Erythroblast (primary cell): Measurements from ENCODE around the gene TRAPPC5.
"Not testable (repeated sequence)": the region's sequence is repeated elsewhere in the genome, so short reads cannot be mapped to it uniquely, and the experiment has no call there.

Experiments
- DNase-seq, 2 experiments: peaks; one replicate each; lab custom pipeline; 2025; lab: John Stamatoyannopoulos, UW
- GATA1 ChIP-seq: IDR thresholded peaks from 2 replicates; pipeline ENCODE4 v1.6.1; 2011; ENCODE audit warnings: low read depth, mild to moderate bottlenecking, control low read depth, low read length, moderate library complexity
- POLR2A ChIP-seq: IDR thresholded peaks from 2 replicates; pipeline ENCODE4 v1.6.1; 2011; ENCODE audit warnings: mild to moderate bottlenecking, low read length

TRAPPC5 gene

GRCh38 chr19:7641290-7642276, 39.0 kb upstream of the TRAPPC5 start:
- DNase-seq = no peak
- TF ChIP-seq POLR2A (no peak), GATA1 (no peak)

DNA sequence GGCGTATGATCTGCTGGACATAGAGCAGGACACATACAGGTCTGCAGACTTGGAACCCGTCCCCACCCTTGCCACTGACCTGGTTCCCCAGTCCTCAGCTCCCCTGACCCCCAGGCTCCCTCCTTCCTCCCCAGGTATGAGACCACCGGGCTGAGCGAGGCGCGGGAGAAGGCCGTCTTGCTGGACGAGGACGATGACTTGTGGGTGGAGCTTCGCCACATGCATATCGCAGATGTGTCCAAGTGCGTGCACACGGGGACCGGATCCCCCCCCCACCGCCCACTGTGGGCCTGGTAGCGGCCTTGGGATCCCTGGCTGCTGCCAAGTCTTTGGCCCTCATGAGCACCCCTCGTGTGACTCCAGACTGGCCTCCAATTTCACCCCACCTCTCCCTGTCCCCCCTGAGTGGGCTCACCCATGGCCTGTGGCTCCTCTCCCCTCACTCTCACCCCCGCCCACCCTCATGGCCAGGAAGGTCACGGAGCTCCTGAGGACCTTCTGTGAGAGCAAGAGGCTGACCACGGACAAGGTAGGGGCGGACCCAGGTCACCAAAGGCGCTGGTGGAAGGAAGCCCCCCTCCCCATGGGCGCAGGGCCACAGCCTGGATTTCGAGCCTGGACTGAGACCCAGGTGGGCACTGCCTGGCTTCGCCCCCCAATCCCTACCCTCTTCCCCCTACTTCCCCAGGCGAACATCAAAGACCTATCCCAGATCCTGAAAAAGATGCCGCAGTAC, 38.2 kb upstream of the TRAPPC5 start:
- TF ChIP-seq POLR2A = no peak
- TF ChIP-seq GATA1 = no peak

DNA sequence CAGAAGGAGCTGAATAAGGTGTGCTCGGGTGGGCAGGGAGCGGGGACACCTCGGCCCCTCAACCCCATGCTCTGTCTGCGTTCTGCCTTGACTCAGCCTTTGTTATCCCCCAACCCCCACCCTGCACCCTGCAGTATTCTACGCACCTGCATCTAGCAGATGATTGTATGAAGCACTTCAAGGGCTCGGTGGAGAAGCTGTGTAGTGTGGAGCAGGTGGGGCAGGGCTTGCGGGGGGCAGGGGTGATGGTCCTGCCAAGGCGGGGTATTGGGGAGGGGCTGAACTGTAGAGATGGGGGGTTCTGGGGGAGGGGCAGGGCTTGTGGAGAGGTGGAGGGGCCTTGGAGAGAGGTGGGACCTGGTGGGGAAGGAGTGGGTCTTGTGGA, 37.6 kb upstream of the TRAPPC5 start:
- no peak for TF ChIP-seq POLR2A
- TF ChIP-seq GATA1 = no peak
- DNase-seq = no peak

More for the DNA sequence above, 38.2 kb upstream of the TRAPPC5 start:
- DNase-seq = no peak

DNA sequence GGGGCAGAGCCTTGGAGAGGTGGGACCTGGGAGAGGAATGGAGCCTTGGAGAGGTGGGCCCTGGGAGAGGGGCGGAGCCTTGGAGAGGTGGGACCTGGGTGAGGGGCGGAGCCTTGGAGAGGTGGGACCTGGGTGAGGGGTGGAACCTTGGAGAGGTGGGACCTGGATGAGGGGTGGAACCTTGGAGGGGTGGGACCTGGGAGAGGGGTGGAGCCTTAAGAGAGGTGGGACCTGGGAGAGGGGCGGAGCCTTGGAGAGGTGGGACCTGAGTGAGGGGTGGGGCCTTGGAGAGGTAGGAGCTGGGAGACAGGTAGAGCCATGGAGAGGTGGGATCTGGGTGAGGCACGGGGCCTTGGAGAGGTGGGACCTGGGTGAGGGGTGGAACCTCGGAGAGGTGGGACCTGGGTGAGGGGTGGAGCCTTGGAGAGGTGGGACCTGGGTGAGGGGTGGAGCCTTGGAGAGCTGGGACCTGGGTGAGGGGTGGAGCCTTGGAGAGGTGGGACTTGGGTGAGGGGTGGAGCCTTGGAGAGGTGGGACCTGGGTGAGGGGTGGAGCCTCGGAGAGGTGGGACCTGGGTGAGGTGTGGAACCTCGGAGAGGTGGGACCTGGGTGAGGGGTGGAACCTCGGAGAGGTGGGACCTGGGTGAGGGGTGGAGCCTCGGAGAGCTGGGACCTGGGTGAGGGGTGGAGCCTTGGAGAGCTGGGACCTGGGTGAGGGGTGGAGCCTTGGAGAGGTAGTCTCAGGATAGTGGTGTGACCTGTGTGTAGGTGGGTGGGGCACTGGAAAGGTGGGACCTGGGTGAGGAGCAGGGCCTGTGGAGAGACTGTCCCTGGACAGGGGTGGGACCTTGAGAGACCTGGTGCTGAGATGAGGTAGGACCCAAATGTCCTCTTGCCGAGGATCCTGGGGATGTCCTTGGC, 36.7 kb upstream of the TRAPPC5 start:
- not testable (repeated sequence) for DNase-seq

GRCh38 chr19:7644550-7644877, 36.1 kb upstream of the TRAPPC5 start:
- DNase-seq = no peak

DNA sequence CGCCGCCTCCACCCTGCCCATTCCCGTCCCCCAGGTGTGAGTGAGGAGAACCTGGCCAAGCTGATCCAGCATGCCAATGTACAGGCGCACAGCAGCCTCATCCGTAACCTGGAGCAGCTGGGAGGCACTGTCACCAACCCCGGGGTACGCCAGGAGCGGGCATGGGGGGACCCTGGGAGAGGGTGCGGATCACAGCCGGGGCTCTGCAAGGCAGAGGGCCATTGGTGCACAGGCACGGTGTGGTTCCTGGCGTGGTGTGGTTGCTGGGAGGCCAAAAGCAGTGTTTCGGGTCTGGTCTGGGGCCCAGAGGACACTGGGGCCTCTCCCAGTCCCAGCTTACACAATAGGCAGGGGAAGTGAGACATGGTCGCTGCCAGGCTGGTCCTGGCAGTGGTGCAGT, 35.5 kb upstream of the TRAPPC5 start:
- no peak for TF ChIP-seq POLR2A
- no peak for TF ChIP-seq GATA1
- DNase-seq = no peak

More at GRCh38 chr19:7644550-7644877, 36.1 kb upstream of the TRAPPC5 start:
- no peak for TF ChIP-seq GATA1
- TF ChIP-seq POLR2A = no peak

- DNase-seq = no peak
- TF ChIP-seq GATA1 (no peak), POLR2A (no peak)
Observed at GRCh38 chr19:7645656-7646425, 34.8 kb upstream of the TRAPPC5 start.

DNA sequence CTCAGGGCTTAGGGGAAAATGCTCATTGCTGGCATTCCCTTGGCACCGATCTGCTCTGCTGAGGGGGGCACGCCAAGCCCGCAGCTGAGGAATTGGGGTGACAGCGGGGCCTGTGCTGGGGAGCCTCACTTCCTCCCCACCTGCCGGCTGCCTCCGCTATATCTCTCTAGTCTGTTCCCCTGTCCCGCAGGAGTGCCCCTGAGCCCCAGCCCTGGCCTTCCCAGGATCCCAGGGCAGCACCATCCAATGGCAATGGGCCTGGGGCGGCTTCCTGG, 34.3 kb upstream of the TRAPPC5 start:
- DNase-seq = no peak
- TF ChIP-seq GATA1 = no peak
- TF ChIP-seq POLR2A = no peak

DNA sequence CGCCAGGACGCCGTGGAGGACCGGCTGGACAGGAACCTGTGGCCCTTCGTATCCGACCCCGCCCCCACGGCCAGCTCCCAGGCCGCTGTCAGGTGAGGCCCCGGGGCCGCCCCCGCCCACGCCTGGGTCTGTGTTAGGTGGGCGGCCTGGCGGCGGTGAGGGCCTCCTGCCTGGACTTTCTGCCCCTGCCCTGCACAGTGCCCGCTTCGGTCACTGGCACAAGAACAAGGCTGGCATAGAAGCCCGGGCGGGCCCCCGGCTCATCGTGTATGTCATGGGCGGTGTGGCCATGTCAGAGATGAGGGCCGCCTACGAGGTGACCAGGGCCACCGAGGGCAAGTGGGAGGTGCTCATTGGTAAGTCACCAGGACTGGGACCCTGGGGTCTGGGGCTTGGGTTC, 33.5 kb upstream of the TRAPPC5 start:
- no peak for DNase-seq

GRCh38 chr19:7648265-7649014, 32.2 kb upstream of the TRAPPC5 start:
- TF ChIP-seq GATA1 (no peak), POLR2A (peak; percentile 18)
- DNase-seq = peak in 1 of 2 experiments; percentile 49

More for the DNA sequence above, 33.5 kb upstream of the TRAPPC5 start:
- TF ChIP-seq POLR2A (no peak), GATA1 (no peak)

DNA sequence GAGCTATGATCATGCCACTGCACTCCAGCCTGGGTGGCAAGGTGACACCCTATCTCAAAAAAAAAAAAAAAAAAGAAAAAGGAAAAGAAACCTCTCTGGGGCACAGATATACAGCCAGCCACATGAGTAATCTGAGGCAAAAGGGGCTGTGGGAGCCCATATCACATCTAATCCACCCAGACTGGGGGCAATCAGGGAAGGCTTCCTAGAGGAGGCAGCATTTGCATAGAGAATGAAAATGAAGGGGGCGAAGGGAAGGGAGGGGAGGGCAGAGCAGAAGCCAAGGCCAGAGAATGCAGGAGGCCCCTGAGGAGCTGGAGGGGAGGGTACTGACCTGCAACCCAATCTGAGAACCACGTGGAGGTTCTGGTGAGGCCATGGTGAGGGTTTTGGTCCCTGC, 30.5 kb upstream of the TRAPPC5 start:
- no peak for DNase-seq
- no peak for TF ChIP-seq POLR2A
- TF ChIP-seq GATA1 = no peak

DNA sequence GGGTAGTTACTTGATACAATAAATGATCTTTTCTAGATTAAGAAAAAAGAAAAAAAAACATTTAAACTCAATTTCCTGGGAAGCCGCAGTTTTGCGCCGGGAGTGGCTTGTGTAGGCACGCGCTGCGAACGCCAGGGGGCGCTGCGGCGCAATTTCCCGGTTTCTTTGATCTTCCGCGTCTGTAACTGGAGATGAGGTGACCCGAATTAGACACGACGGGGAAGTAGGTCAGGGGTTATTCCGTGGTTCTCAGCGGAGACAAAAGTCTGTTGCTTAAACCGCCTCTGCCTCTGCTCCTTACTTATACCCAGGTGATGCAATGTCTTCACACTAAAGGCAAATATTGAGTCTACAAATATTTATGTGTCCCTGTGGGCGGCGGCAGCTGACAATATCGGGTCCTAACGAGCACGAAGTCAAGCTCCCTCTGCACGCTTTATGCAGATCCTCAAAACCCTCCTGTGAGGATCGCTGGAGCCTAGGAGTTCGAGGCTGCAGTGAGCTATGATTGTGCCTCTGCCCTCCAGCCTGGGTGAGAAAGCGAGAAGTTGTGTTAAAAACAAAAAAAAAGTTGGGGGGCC, 28.5 kb upstream of the TRAPPC5 start:
- TF ChIP-seq POLR2A (peak; percentile 19), GATA1 (no peak)
- DNase-seq = peak; percentile 82 to 89
